HCT116 (cell line): Measurements from ENCODE around the gene GNAT1.

Experiments
- CEBPB ChIP-seq: IDR thresholded peaks from 2 replicates; pipeline ENCODE4 v1.6.1; 2012; ENCODE audit warnings: low read depth
- CTCF ChIP-seq, 3 experiments: fragments of 200-600 bp in 1 of 3; sonication (generic) in 1 of 3; IDR thresholded peaks in 2 of 3; conservative IDR thresholded peaks in 1 of 3; 2 replicates each; pipeline ENCODE4 v1.5.1; 2012 to 2017; ENCODE audit warnings: low read depth in 2 of 3, low read length in 2 of 3, antibody characterized with exemption in 1 of 3, borderline replicate concordance in 1 of 3, control low read depth in 1 of 3, mild to moderate bottlenecking in 1 of 3, mixed read lengths in 1 of 3, mixed run types in 1 of 3, moderate library complexity in 1 of 3; ENCODE audit not compliant: insufficient read depth in 1 of 3
- EGR1 ChIP-seq: IDR thresholded peaks from 2 replicates; pipeline ENCODE4 v1.6.1; 2012; ENCODE audit warnings: low read depth
- EZH2 ChIP-seq: fragments of 200-600 bp; sonication (generic); IDR thresholded peaks from 2 replicates; pipeline ENCODE4 v1.6.1; 2017; ENCODE audit warnings: antibody characterized with exemption, mixed run types
- POLR2A ChIP-seq: IDR thresholded peaks from 2 replicates; pipeline ENCODE4 v1.7.0; 2011; ENCODE audit warnings: borderline replicate concordance; ENCODE audit not compliant: insufficient read depth, insufficient read length; ENCODE audit errors: extremely low read depth
- POLR2AphosphoS5 ChIP-seq: IDR thresholded peaks from 2 replicates; pipeline ENCODE4 v1.6.1; 2011; ENCODE audit warnings: mild to moderate bottlenecking, low read depth, low read length, moderate library complexity
- SIN3A ChIP-seq: IDR thresholded peaks from 2 replicates; pipeline ENCODE4 v1.6.1; 2012; ENCODE audit warnings: low read depth
- SP1 ChIP-seq: IDR thresholded peaks from 2 replicates; pipeline ENCODE4 v1.6.1; 2012; ENCODE audit warnings: low read depth
- TF ChIP-seq, protein P1 (sequence below): IDR thresholded peaks from 2 replicates; pipeline ENCODE4 v1.6.1; 2012; ENCODE audit warnings: low read depth

- TF ChIP-seq CTCF (IDR thresholded peaks at IDR 0.05 in 2 of 3, conservative IDR thresholded peaks at IDR 0.05 in 1 of 3; ENCODE audit: borderline replicate concordance in 1 of 3, insufficient read depth in 1 of 3, low read depth in 2 of 3, low read length in 2 of 3) (no peak), EZH2 (no peak), SIN3A (no peak), POLR2AphosphoS5 (no peak), POLR2A (no peak), SP1 (no peak), EGR1 (no peak), CEBPB (no peak)
- TF ChIP-seq, protein P1, sequence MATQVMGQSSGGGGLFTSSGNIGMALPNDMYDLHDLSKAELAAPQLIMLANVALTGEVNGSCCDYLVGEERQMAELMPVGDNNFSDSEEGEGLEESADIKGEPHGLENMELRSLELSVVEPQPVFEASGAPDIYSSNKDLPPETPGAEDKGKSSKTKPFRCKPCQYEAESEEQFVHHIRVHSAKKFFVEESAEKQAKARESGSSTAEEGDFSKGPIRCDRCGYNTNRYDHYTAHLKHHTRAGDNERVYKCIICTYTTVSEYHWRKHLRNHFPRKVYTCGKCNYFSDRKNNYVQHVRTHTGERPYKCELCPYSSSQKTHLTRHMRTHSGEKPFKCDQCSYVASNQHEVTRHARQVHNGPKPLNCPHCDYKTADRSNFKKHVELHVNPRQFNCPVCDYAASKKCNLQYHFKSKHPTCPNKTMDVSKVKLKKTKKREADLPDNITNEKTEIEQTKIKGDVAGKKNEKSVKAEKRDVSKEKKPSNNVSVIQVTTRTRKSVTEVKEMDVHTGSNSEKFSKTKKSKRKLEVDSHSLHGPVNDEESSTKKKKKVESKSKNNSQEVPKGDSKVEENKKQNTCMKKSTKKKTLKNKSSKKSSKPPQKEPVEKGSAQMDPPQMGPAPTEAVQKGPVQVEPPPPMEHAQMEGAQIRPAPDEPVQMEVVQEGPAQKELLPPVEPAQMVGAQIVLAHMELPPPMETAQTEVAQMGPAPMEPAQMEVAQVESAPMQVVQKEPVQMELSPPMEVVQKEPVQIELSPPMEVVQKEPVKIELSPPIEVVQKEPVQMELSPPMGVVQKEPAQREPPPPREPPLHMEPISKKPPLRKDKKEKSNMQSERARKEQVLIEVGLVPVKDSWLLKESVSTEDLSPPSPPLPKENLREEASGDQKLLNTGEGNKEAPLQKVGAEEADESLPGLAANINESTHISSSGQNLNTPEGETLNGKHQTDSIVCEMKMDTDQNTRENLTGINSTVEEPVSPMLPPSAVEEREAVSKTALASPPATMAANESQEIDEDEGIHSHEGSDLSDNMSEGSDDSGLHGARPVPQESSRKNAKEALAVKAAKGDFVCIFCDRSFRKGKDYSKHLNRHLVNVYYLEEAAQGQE, result no peak
These were observed 50.4 kb downstream of the GNAT1 start for GRCh38 chr3:50241713-50242380.
